H1 (cell line): ENCODE results near the gene GRID1. TPM values are rescaled to one million over a fixed set of nuclear protein-coding genes. Genes with fewer than 3 reads are reported as not detected.

ENCODE experiments used
- CTCF ChIA-PET: fragments of 300-600 bp; sonication (Branson Sonifier 250); formaldehyde crosslinking; loops from one replicate; lab custom pipeline; 2021; ENCODE audit not compliant: partially characterized antibody; lab: Charles Lee
- POLR2A ChIA-PET: fragments of 300-600 bp; sonication (Branson Sonifier 250); formaldehyde crosslinking; loops from one replicate; lab custom pipeline; 2021; ENCODE audit warnings: inconsistent platforms; ENCODE audit not compliant: partially characterized antibody; lab: Charles Lee
- DNase-seq, 2 experiments: peaks; one replicate each; pipeline versions ENCODE4 v3.0.0 to v3.0.0-alpha.2; 2010 to 2022; ENCODE audit warnings: low spot score in 2 of 2, low read depth in 1 of 2, mixed read lengths in 1 of 2
- FAIRE-seq: peaks from 2 replicates; lab custom pipeline; 2011; peaks lifted over from hg19 to GRCh38; lab: Jason Lieb, UNC
- H2AFZ ChIP-seq: 2 replicates; pipeline ENCODE4 v1.8.1; 2012; ENCODE audit warnings: low read length, inconsistent platforms
- H2AK5ac ChIP-seq: 2 replicates; pipeline ENCODE4 v1.6.1; 2013; ENCODE audit warnings: low read depth, low read length
- H2BK120ac ChIP-seq: replicated peaks from 2 replicates; pipeline ENCODE3; 2013; ENCODE audit warnings: low read depth, low read length, inconsistent platforms
- H2BK12ac ChIP-seq: 2 replicates; pipeline ENCODE4 v1.6.1; 2013; ENCODE audit warnings: low read depth, low read length
- H2BK15ac ChIP-seq: 2 replicates; pipeline ENCODE4 v1.6.1; 2013; ENCODE audit warnings: low read length
- H2BK20ac ChIP-seq: 2 replicates; pipeline ENCODE4 v1.6.1; 2013; ENCODE audit warnings: low read length
- H2BK5ac ChIP-seq: 2 replicates; pipeline ENCODE4 v1.6.1; 2013; ENCODE audit warnings: low read depth, low read length
- H3K14ac ChIP-seq: 2 replicates; pipeline ENCODE4 v1.6.1; 2013; ENCODE audit warnings: inconsistent platforms; ENCODE audit not compliant: insufficient read length
- H3K18ac ChIP-seq: 2 replicates; pipeline ENCODE4 v1.6.1; 2013; ENCODE audit warnings: low read length; ENCODE audit errors: extremely low read depth
- H3K23ac ChIP-seq: 2 replicates; pipeline ENCODE4 v1.6.1; 2013; ENCODE audit warnings: inconsistent platforms; ENCODE audit not compliant: insufficient read length
- H3K23me2 ChIP-seq: 2 replicates; pipeline ENCODE4 v1.6.1; 2013; ENCODE audit warnings: low read depth, low read length
- H3K27ac ChIP-seq: 2 replicates; pipeline ENCODE4 v1.6.1; 2011; ENCODE audit warnings: low read depth, low read length, inconsistent platforms
- H3K27me3 ChIP-seq, 4 experiments: replicated peaks in 1 of 4; 1 replicate in 1 of 4; 2 replicates in 3 of 4; pipeline versions ENCODE4 v1.6.1 to v1.8.1; 2011 to 2013; ENCODE audit warnings: low read length in 3 of 4, mild to moderate bottlenecking in 3 of 4, inconsistent platforms in 2 of 4, mixed read lengths in 2 of 4, moderate library complexity in 1 of 4; ENCODE audit not compliant: control insufficient read depth in 3 of 4, insufficient read depth in 3 of 4; ENCODE audit errors: extremely low read depth in 1 of 4
- H3K36me3 ChIP-seq, 4 experiments: 2 replicates each; pipeline versions ENCODE4 v1.6.1 to v1.8.1; 2011 to 2013; ENCODE audit warnings: mild to moderate bottlenecking in 4 of 4, low read length in 3 of 4, moderate library complexity in 2 of 4, control low read depth in 1 of 4, inconsistent platforms in 1 of 4; ENCODE audit not compliant: insufficient read depth in 4 of 4, control insufficient read depth in 2 of 4
- H3K4ac ChIP-seq: replicated peaks from 2 replicates; pipeline ENCODE3; 2013; ENCODE audit warnings: low read length, low read depth, mixed read lengths, inconsistent platforms; ENCODE audit not compliant: insufficient read length
- H3K4me1 ChIP-seq, 4 experiments: replicated peaks in 1 of 4; 1 replicate in 1 of 4; 2 replicates in 3 of 4; pipeline versions ENCODE4 v1.6.1 to v1.8.1; 2011 to 2013; ENCODE audit warnings: low read length in 3 of 4, inconsistent platforms in 2 of 4, mixed read lengths in 1 of 4; ENCODE audit not compliant: insufficient read depth in 4 of 4, control insufficient read depth in 3 of 4
- H3K4me2 ChIP-seq, 2 experiments: 2 replicates each; pipeline versions ENCODE4 v1.6.1 to v1.8.1; 2011 to 2013; ENCODE audit warnings: low read depth in 2 of 2, low read length in 2 of 2, control low read depth in 1 of 2, inconsistent platforms in 1 of 2, mild to moderate bottlenecking in 1 of 2; ENCODE audit not compliant: insufficient read depth in 1 of 2
- H3K4me3 ChIP-seq, 4 experiments: fragments of 200-600, 300-600 bp in 1 of 4; sonication (generic), shearing (Covaris generic), sonication (Bioruptor Twin) in 1 of 4; 2 replicates each; pipeline versions ENCODE4 v1.5.1 to v1.8.1; 2011 to 2016; ENCODE audit warnings: low read length in 4 of 4, low read depth in 3 of 4, control low read depth in 2 of 4, inconsistent platforms in 2 of 4, mild to moderate bottlenecking in 2 of 4, mixed read lengths in 1 of 4, moderate library complexity in 1 of 4; ENCODE audit not compliant: insufficient read depth in 2 of 4; ENCODE audit errors: extremely low read depth in 1 of 4
- H3K56ac ChIP-seq: replicated peaks from 2 replicates; pipeline ENCODE3; 2013; ENCODE audit warnings: low read depth, mild to moderate bottlenecking, mixed read lengths, low read length, inconsistent platforms; ENCODE audit not compliant: insufficient read length
- H3K79me1 ChIP-seq: 2 replicates; pipeline ENCODE4 v1.6.1; 2013; ENCODE audit warnings: low read depth, low read length, control low read depth
- H3K79me2 ChIP-seq, 2 experiments: 2 replicates each; pipeline versions ENCODE4 v1.6.1 to v1.8.1; 2012 to 2013; ENCODE audit warnings: low read length in 2 of 2, mild to moderate bottlenecking in 2 of 2, inconsistent platforms in 1 of 2; ENCODE audit not compliant: insufficient read depth in 2 of 2, control insufficient read depth in 1 of 2
- H3K9ac ChIP-seq, 4 experiments: replicated peaks in 1 of 4; 1 replicate in 1 of 4; 2 replicates in 3 of 4; pipeline versions ENCODE4 v1.6.1 to v1.8.1; 2011 to 2013; ENCODE audit warnings: low read depth in 3 of 4, low read length in 3 of 4, control low read depth in 2 of 4, mild to moderate bottlenecking in 2 of 4, moderate library complexity in 2 of 4, inconsistent platforms in 1 of 4; ENCODE audit errors: extremely low read depth in 1 of 4
- H3K9me3 ChIP-seq, 2 experiments: 2 replicates each; pipeline versions ENCODE4 v1.6.1 to v1.8.1; 2012 to 2013; ENCODE audit warnings: mild to moderate bottlenecking in 2 of 2, moderate library complexity in 2 of 2, control low read depth in 1 of 2, inconsistent platforms in 1 of 2, low read depth in 1 of 2, low read length in 1 of 2, mixed read lengths in 1 of 2; ENCODE audit not compliant: insufficient read depth in 2 of 2
- H4K20me1 ChIP-seq, 2 experiments: replicated peaks in 1 of 2; 2 replicates each; pipeline versions ENCODE3 to v1.8.1; 2011 to 2013; ENCODE audit warnings: inconsistent platforms in 2 of 2, low read length in 2 of 2, mild to moderate bottlenecking in 1 of 2; ENCODE audit not compliant: insufficient read depth in 2 of 2, control insufficient read depth in 1 of 2
- H4K5ac ChIP-seq: 2 replicates; pipeline ENCODE4 v1.6.1; 2013; ENCODE audit warnings: low read length, low read depth, mixed read lengths, inconsistent platforms; ENCODE audit not compliant: insufficient read length
- H4K8ac ChIP-seq: 2 replicates; pipeline ENCODE4 v1.8.0; 2013; ENCODE audit warnings: mild to moderate bottlenecking, moderate library complexity, low read length, inconsistent platforms; ENCODE audit not compliant: insufficient read depth; ENCODE audit errors: extremely low read depth
- H4K91ac ChIP-seq: replicated peaks from 2 replicates; pipeline ENCODE3; 2013; ENCODE audit warnings: low read length, mixed read lengths, inconsistent platforms; ENCODE audit not compliant: insufficient read length
- CHD1 ChIP-seq: IDR thresholded peaks from 2 replicates; pipeline ENCODE4 v1.6.1; 2012; ENCODE audit warnings: low read depth, low read length, improper control_type of control experiment
- PHF8 ChIP-seq: fragments of 200-600 bp; sonication (generic); conservative IDR thresholded peaks from 2 replicates; pipeline ENCODE4 v1.7.1; 2012; ENCODE audit warnings: low read depth, mild to moderate bottlenecking, inconsistent platforms, low read length, moderate library complexity
- RBBP5 ChIP-seq: IDR thresholded peaks from 2 replicates; pipeline ENCODE4 v1.7.1; 2012; ENCODE audit warnings: low read depth, mild to moderate bottlenecking, inconsistent platforms, low read length, moderate library complexity, borderline replicate concordance
- SIRT6 ChIP-seq: IDR thresholded peaks from one replicate; pipeline ENCODE4 v1.7.1; 2012; ENCODE audit warnings: low read length, inconsistent platforms
- SP2 ChIP-seq: IDR thresholded peaks from 2 replicates; pipeline ENCODE4 v1.6.1; 2012; ENCODE audit warnings: mild to moderate bottlenecking, low read length, inconsistent platforms
- TBP ChIP-seq: IDR thresholded peaks from 2 replicates; pipeline ENCODE4 v1.6.1; 2011; ENCODE audit warnings: low read depth, low read length, improper control_type of control experiment
- WGBS, 2 experiments: shearing (Covaris generic) in 1 of 2; methylation state at CpG; one replicate each; pipeline versions ENCODE4 v1.1.6 to v1.1.7; 2013 to 2015; ENCODE audit warnings: low lambda C conversion rate in 2 of 2, mixed read lengths in 2 of 2, inconsistent platforms in 1 of 2, low coverage in 1 of 2, missing lambda C conversion rate in 1 of 2; ENCODE audit not compliant: insufficient replicate concordance in 2 of 2, insufficient coverage in 1 of 2, insufficient read length in 1 of 2; ENCODE audit errors: extremely low coverage in 1 of 2, missing lambda C conversion rate in 1 of 2; 5-methylcytosine and 5-hydroxymethylcytosine counted together
- polyA plus RNA-seq, 7 experiments: library from polyadenylated mRNA; depleted of rRNA in 3 of 7; stranded (reverse) in 5 of 7; unstranded in 2 of 7; fragments of >200 nt in 5 of 7; fragments of 200-250 nt in 2 of 7; gene quantifications; 1 replicate in 5 of 7; 2 replicates in 1 of 7; 4 replicates in 1 of 7; pipeline versions ENCODE4 v1.2.1 to v1.2.3, GENCODE V29; 2011 to 2013; ENCODE audit warnings: missing spikeins in 2 of 7, mixed read lengths in 2 of 7
- total RNA-seq: library from RNA; stranded (reverse); fragmentation: NEBNext Ultra II Directional; extraction: Animal tissue kit (Norgen Biotek cat#: 25700); gene quantifications from 2 replicates; pipeline ENCODE4 v1.2.1, GENCODE V29; 2021

GRID1 gene
- total and polyA plus RNA-seq, 2 of the 8 experiments (the other 6 are each of a cell fraction or from before 2014, with no cell fraction given): 0.22 to 0.30 TPM

GRCh38 chr10:85606401-85606800, 760.2 kb downstream of the GRID1 start:
- Histone ChIP-seq H2AFZ (no peak overlapping the region), H3K27ac (no peak overlapping the region), H3K79me1 (no peaks in the 10 kb centered on the region), H2BK120ac (no peak overlapping the region), H3K4me3 (no peak overlapping the region), H4K5ac (no peak overlapping the region), H3K23me2 (no peaks in the 10 kb centered on the region), H4K20me1 (no peaks in the 10 kb centered on the region), H4K91ac (no peak overlapping the region), H3K27me3 (no peaks in the 10 kb centered on the region), H2BK12ac (no peak overlapping the region), H3K79me2 (no peaks in the 10 kb centered on the region), H3K23ac (no peak overlapping the region), H3K36me3 (no peaks in the 10 kb centered on the region), H2BK15ac (no peak overlapping the region), H3K14ac (no peak overlapping the region), H3K4ac (no peak overlapping the region), H2BK5ac (no peak overlapping the region), H3K9ac (no peak overlapping the region), H3K4me1 (no peaks in the 10 kb centered on the region), H2AK5ac (no peak overlapping the region), H3K18ac (no peak overlapping the region), H3K9me3 (no peaks in the 10 kb centered on the region; a peak in 1 of 4 replicates), H3K56ac (no peak overlapping the region), H4K8ac (no peak overlapping the region), H3K4me2 (no peak overlapping the region), H2BK20ac (no peak overlapping the region)
- CTCF ChIA-PET: interaction anchor here (1.1 to 1.4 kb wide), 2 partner anchors 7 to 56 kb away, joined by 3 read pairs; no protein-coding TSS in a partner anchor
- TF ChIP-seq TBP (no peak), PHF8 (no peak), SIRT6 (no peak), SP2 (no peak), CHD1 (no peak), RBBP5 (no peak)
- 89% methylated on average over 5 of the region's 5 CpGs; no CpG with 5 or more reads in 1 of the 2 experiments for WGBS, 2 experiments
- POLR2A ChIA-PET: no interaction called here
- FAIRE-seq: no peak
- peak in 1 of 2 experiments; percentile 10 for DNase-seq
